PC-3 (cell line): ENCODE data around the gene AAMDC. TPM values are rescaled to one million over a fixed set of nuclear protein-coding genes. Genes with fewer than 3 reads are reported as not detected.

Experiments
- ATAC-seq: fragments of 200-7000 bp; cut with Tn5 transposase; 2 replicates; pipeline ENCODE4 v1.9.1; 2020; ENCODE audit warnings: mild to moderate bottlenecking, moderate library complexity
- BruUV-seq: library from RNA; stranded (reverse); fragments of 400-500 nt; replicated peaks from 2 replicates; lab custom pipeline; 2021; lab: Mats Ljungman, UMichigan
- CTCF ChIA-PET: fragments of 300-600 bp; sonication (Branson Sonifier 250); formaldehyde crosslinking; loops from one replicate; lab custom pipeline; 2022; ENCODE audit warnings: antibody characterized with exemption; lab: Charles Lee
- POLR2A ChIA-PET: fragments of 300-600 bp; sonication (Branson Sonifier 250); formaldehyde crosslinking; loops from one replicate; lab custom pipeline; 2022; ENCODE audit warnings: antibody characterized with exemption; ENCODE audit not compliant: unreplicated experiment; lab: Charles Lee
- DNase-seq: peaks from one replicate; pipeline ENCODE4 v3.0.0-alpha.2; 2015
- H2AFZ ChIP-seq: fragments of 300-600 bp; sonication (generic); 2 replicates; pipeline ENCODE4 v1.6.0; 2016; ENCODE audit warnings: antibody characterized with exemption, low read length
- H3F3A ChIP-seq: fragments of 300-600 bp; sonication (generic); one replicate; pipeline ENCODE4 v1.6.0; 2017; ENCODE audit warnings: antibody characterized with exemption, low read length, control low read depth, mild to moderate bottlenecking; ENCODE audit not compliant: unreplicated experiment
- H3K27ac ChIP-seq: fragments of 300-600 bp; sonication (generic); 2 replicates; pipeline ENCODE4 v1.5.1; 2016; ENCODE audit warnings: mild to moderate bottlenecking, low read length
- H3K27me3 ChIP-seq: fragments of 300-600 bp; sonication (generic); 2 replicates; pipeline ENCODE4 v1.6.1; 2016; ENCODE audit warnings: low read length, mixed read lengths
- H3K36me3 ChIP-seq: fragments of 300-600 bp; sonication (generic); 2 replicates; pipeline ENCODE4 v1.6.1; 2016; ENCODE audit warnings: low read depth, mixed run types, low read length, mixed read lengths
- H3K4me1 ChIP-seq: fragments of 300-600 bp; sonication (generic); 2 replicates; pipeline ENCODE4 v1.5.1; 2016; ENCODE audit warnings: low read length; ENCODE audit not compliant: insufficient read depth
- H3K4me2 ChIP-seq: fragments of 300-600 bp; sonication (generic); 2 replicates; pipeline ENCODE4 v1.6.0; 2016; ENCODE audit warnings: low read length
- H3K4me3 ChIP-seq: fragments of 300-600 bp; sonication (generic); 2 replicates; pipeline ENCODE4 v1.5.1; 2016; ENCODE audit warnings: mild to moderate bottlenecking, low read length, mixed read lengths
- H3K79me2 ChIP-seq: fragments of 300-600 bp; sonication (generic); 2 replicates; pipeline ENCODE4 v1.6.1; 2017; ENCODE audit warnings: low read length, mixed read lengths
- H3K9ac ChIP-seq: fragments of 300-600 bp; sonication (generic); 2 replicates; pipeline ENCODE4 v1.6.0; 2016; ENCODE audit warnings: mild to moderate bottlenecking, low read length
- H3K9me2 ChIP-seq: fragments of 300-600 bp; sonication (generic); replicated peaks from 2 replicates; pipeline ENCODE4 v1.6.1; 2016; ENCODE audit warnings: mixed run types, low read length, mixed read lengths
- H3K9me3 ChIP-seq: fragments of 300-600 bp; sonication (generic); 2 replicates; pipeline ENCODE4 v1.6.1; 2016; ENCODE audit warnings: low read length, mixed read lengths
- H4K20me1 ChIP-seq: fragments of 300-600 bp; sonication (generic); 2 replicates; pipeline ENCODE4 v1.6.1; 2016; ENCODE audit warnings: low read length, mixed read lengths
- EZH2 ChIP-seq: fragments of 300-600 bp; sonication (generic); IDR thresholded peaks from one replicate; pipeline ENCODE4 v1.6.1; 2017; ENCODE audit warnings: antibody characterized with exemption, mild to moderate bottlenecking, low read length; ENCODE audit not compliant: unreplicated experiment
- EZH2phosphoT487 ChIP-seq: fragments of 300-600 bp; sonication (generic); IDR thresholded peaks from 2 replicates; pipeline ENCODE4 v1.6.1; 2018; ENCODE audit warnings: mild to moderate bottlenecking, antibody characterized with exemption, low read length, borderline replicate concordance
- intact Hi-C: fragments of 100-400 bp; cut with micrococcal nuclease; formaldehyde crosslinking; loops from 2 replicates; pipeline ENCODE4 v1.9.0; 2023
- total RNA-seq: library from RNA; depleted of rRNA; stranded (reverse); fragments of >200 nt; gene quantifications from 2 replicates; pipeline ENCODE4 v1.2.3, GENCODE V29; 2014
- TF ChIP-seq, protein P1 (sequence below): fragments of 300-600 bp; sonication (generic); conservative IDR thresholded peaks from 2 replicates; pipeline ENCODE4 v1.5.1; 2017; ENCODE audit warnings: antibody characterized with exemption, low read depth, mild to moderate bottlenecking, low read length

The AAMDC gene
- total RNA-seq, 1 experiment from 2014 or later: 18.0 TPM

- Histone ChIP-seq H3K4me3 (no peak overlapping the region), H3K9me3 (no peaks in the 10 kb centered on the region), H3K9ac (no peak overlapping the region), H3K9me2 (no peaks in the 10 kb centered on the region), H3K79me2 (no peaks in the 10 kb centered on the region), H3K4me2 (no peak overlapping the region), H4K20me1 (no peaks in the 10 kb centered on the region), H3K4me1 (no peaks in the 10 kb centered on the region), H3K27me3 (no peaks in the 10 kb centered on the region), H2AFZ (no peak overlapping the region), H3K36me3 (peaks cover 3% of the 10 kb centered on the region; the same call in 1 of the 2 replicates), H3K27ac (no peak overlapping the region), H3F3A (no peaks in the 10 kb centered on the region)
- TF ChIP-seq, protein P1, sequence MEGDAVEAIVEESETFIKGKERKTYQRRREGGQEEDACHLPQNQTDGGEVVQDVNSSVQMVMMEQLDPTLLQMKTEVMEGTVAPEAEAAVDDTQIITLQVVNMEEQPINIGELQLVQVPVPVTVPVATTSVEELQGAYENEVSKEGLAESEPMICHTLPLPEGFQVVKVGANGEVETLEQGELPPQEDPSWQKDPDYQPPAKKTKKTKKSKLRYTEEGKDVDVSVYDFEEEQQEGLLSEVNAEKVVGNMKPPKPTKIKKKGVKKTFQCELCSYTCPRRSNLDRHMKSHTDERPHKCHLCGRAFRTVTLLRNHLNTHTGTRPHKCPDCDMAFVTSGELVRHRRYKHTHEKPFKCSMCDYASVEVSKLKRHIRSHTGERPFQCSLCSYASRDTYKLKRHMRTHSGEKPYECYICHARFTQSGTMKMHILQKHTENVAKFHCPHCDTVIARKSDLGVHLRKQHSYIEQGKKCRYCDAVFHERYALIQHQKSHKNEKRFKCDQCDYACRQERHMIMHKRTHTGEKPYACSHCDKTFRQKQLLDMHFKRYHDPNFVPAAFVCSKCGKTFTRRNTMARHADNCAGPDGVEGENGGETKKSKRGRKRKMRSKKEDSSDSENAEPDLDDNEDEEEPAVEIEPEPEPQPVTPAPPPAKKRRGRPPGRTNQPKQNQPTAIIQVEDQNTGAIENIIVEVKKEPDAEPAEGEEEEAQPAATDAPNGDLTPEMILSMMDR: no peak
- no peak for TF ChIP-seq EZH2
- TF ChIP-seq EZH2phosphoT487: no peak
- ChIA-PET CTCF (no interaction called here), POLR2A (no interaction called here)
- no TSS peak for BruUV-seq
- ATAC-seq: no peak
- no peak for DNase-seq
- intact Hi-C loops: no loop called here
Observed at GRCh38 chr11:77865805-77866204, 44.9 kb downstream of the AAMDC start.

GRCh38 chr11:77866336-77866735 lies 45.4 kb downstream of the AAMDC start:
- no peaks in the 10 kb centered on the region for H3K27me3 ChIP-seq
- no peak overlapping the region for H2AFZ ChIP-seq
- no peak for ATAC-seq
- H3K9me3 ChIP-seq: no peaks in the 10 kb centered on the region
- peaks cover 3% of the 10 kb centered on the region; the same call in 1 of the 2 replicates for H3K36me3 ChIP-seq
- no peaks in the 10 kb centered on the region for H4K20me1 ChIP-seq
- ChIA-PET POLR2A (no interaction called here), CTCF (no interaction called here)
- TF ChIP-seq EZH2: no peak
- no peak for TF ChIP-seq EZH2phosphoT487
- TF ChIP-seq, protein P1: no peak
- H3K4me2 ChIP-seq: no peak overlapping the region
- intact Hi-C loops: no loop called here
- no peak for DNase-seq
- no peak overlapping the region for H3K27ac ChIP-seq
- H3K9me2 ChIP-seq: no peaks in the 10 kb centered on the region
- H3K9ac ChIP-seq: no peak overlapping the region
- no peak overlapping the region for H3K4me3 ChIP-seq
- H3K4me1 ChIP-seq: no peaks in the 10 kb centered on the region
- H3K79me2 ChIP-seq: no peaks in the 10 kb centered on the region
- no TSS peak for BruUV-seq
- H3F3A ChIP-seq: no peaks in the 10 kb centered on the region

DNA sequence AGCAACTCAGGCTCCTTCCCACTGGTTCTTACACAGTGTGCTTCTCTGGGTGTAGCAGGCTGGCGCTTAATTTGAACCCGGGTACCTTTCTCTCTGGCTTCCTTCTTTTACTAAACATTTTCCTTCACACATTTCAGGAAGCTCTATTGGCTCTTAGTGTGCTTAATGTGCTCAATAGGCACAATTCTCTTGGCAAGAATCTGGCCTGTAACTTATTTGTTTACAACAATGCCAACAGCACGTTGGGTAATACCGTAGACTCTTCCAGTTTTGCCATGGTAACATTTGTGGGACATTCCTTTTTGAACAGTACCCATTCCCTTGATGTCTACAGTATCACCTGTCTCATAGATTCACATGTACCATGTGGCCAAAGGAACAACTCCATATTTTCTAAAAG lies 47.8 kb downstream of the AAMDC start:
- ChIA-PET CTCF (no interaction called here), POLR2A (no interaction called here)

More for the DNA sequence above, 47.8 kb downstream of the AAMDC start:
- Histone ChIP-seq H3K9me2 (no peaks in the 10 kb centered on the region), H3K4me2 (no peak overlapping the region), H4K20me1 (no peaks in the 10 kb centered on the region), H3F3A (no peaks in the 10 kb centered on the region), H3K27me3 (no peaks in the 10 kb centered on the region), H2AFZ (no peak overlapping the region), H3K9ac (no peak overlapping the region), H3K36me3 (peaks cover 11% of the 10 kb centered on the region), H3K79me2 (no peaks in the 10 kb centered on the region), H3K4me3 (no peak overlapping the region), H3K27ac (no peak overlapping the region), H3K4me1 (no peaks in the 10 kb centered on the region), H3K9me3 (no peaks in the 10 kb centered on the region)
- DNase-seq (no peak), ATAC-seq (no peak)
- intact Hi-C loops: no loop called here
- TF ChIP-seq, protein P1: no peak
- no peak for TF ChIP-seq EZH2
- no peak for TF ChIP-seq EZH2phosphoT487
- no TSS peak for BruUV-seq
